ENCODE measurements around the gene MTA1. TPM values are rescaled to one million over a fixed set of nuclear protein-coding genes. Genes with fewer than 3 reads are reported as not detected.

Gene MTA1
- total and polyA plus RNA-seq, 4 donors = 16.9 to 111 (median 78.4) TPM

DNA sequence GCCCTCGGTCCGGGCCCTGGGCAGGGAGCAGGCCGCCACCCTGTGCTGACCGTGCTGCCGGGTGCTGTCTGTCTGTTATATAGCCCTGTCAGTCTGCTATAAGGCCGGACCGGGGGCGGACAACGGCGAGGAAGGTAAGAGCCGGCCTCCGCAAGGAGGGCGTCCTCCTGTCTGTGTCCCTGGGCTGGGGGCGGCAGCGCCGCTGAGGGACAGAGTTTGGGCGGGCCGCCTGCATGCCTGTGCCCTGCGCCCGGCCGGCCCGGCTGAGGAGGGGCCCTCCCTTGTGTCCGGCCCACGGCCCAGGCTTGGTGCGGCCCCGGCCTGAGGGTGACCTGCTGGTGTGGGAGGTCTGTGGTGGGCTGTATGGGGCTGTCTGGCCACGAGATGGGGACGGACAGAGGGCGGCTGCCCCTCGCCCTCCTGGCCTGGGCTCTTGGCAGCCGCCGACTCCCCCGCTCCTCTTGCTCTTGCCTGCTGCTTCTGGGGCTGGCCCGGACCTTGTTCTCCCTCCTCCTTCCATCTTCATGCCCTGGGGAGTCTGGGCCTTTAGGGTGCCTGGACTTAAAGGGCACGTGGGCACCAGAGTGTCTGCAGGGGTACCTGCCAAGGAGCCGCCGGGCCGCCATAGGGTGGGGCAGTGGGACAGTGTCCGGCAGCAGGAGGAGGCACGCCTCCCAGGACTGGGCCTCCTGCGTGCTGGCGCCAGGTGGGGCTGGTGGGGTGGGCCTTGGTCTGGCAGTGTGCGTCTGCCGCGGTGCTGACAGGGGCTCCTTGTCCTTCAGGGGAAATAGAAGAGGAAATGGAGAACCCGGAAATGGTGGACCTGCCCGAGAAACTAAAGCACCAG is 29.9 kb downstream of the MTA1 start:
- Histone ChIP-seq H3K36me3 (ENCODE audit: control insufficient read depth in 1 of 2, insufficient read depth in 2 of 2, low read length in 1 of 2) (peaks cover 0 to 2% of the 10 kb centered on the region in 2 donors), H3K4me3 (ENCODE audit: low read length in 2 of 2) (no peak overlapping the region), H3K4me1 (ENCODE audit: control insufficient read depth in 1 of 2, insufficient read depth in 2 of 2, low read length in 2 of 2) (no peaks in the 10 kb centered on the region), H3K27me3 (ENCODE audit: control insufficient read depth in 1 of 2, insufficient read depth in 2 of 2, low read length in 1 of 2) (no peaks in the 10 kb centered on the region), H3K27ac (ENCODE audit: low read depth in 1 of 2, low read length in 2 of 2) (no peak overlapping the region), H3K9me3 (ENCODE audit: control insufficient read depth, low read length) (no peaks in the 10 kb centered on the region)
- intact Hi-C loops (cut with DNase I) = loop anchor here (2.0 to 10.0 kb wide), 4 partner anchors 39 to 78 kb away; partner anchors contain the start of genes TEDC1 (in 1 of the 2) and TMEM121 (in 1 of the 2)
- WGBS, 2 donors = 88 to 91% methylated on average over 36 to 47 of the region's 47 CpGs
- peak; percentile 31 for ATAC-seq (ENCODE audit: low FRiP score)
- DNase-seq = no peak

DNA sequence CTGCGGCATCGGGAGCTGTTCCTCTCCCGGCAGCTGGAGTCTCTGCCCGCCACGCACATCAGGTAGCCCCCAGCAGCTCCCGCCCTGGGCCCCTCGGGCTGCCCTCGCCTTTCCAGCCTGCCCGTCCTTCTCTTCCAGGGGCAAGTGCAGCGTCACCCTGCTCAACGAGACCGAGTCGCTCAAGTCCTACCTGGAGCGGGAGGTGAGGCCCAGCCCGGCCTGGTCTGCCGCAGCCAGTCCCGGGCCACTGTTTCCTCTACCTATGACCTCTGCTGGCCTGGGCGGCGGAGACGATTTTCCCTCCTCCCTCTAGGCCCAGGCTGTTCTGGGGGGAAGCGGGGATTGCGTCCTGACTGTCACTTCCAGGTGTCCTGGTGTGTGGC is 30.5 kb downstream of the MTA1 start:
- DNase-seq (no peak), ATAC-seq (ENCODE audit: low FRiP score) (no peak)
- Histone ChIP-seq H3K4me1 (ENCODE audit: control insufficient read depth in 1 of 2, insufficient read depth in 2 of 2, low read length in 2 of 2) (no peaks in the 10 kb centered on the region), H3K27ac (ENCODE audit: low read depth in 1 of 2, low read length in 2 of 2) (no peak overlapping the region), H3K9me3 (ENCODE audit: control insufficient read depth, low read length) (no peaks in the 10 kb centered on the region), H3K4me3 (ENCODE audit: low read length in 2 of 2) (no peak overlapping the region), H3K27me3 (ENCODE audit: control insufficient read depth in 1 of 2, insufficient read depth in 2 of 2, low read length in 1 of 2) (no peaks in the 10 kb centered on the region), H3K36me3 (ENCODE audit: control insufficient read depth in 1 of 2, insufficient read depth in 2 of 2, low read length in 1 of 2) (peaks cover 0 to 2% of the 10 kb centered on the region in 2 donors)
- 87 to 90% methylated on average over 22 of the region's 22 CpGs for WGBS, 2 donors
- intact Hi-C loops (cut with DNase I) = no loop called here

DNA sequence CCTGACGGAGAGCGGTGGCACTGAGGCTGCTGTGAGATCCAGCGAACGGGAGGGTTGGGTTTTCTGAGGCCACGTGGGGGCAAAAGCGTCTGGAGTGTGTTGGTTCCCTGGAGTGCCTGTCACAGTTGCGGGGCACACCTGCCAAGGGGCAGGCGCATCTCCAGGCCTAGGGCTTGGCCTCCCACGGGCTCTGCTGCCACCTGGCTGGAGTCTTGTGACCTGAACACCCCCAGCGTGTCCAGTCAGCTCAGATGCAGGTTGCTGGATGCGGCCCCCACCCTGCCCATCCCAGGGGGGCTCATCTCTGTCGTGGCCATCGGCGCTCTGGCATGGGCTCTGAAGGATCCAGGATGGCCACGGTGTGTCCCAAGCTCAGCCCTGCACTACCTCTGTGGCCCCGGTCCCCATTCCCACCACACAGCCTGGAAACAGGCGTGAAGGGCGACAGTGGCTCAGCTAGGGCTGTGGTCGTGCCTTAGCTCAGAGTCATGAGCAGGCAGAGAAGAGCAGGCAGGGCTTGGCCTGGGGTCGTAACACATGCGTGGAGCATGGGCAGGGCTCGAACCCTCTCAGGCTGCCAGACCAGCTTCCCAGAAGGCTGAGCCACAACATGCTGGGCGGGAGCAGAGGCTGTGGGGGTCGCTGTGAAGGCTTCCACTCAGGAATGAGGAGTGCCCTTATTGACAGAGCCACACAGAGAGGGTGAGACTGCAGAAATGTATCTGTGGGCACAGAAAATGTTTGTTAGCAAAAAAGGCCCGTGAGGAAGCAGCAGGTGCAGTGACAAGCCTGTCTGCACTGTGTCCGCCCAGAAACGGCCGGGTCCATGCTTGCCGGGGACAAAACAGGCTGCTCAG is 31.5 kb downstream of the MTA1 start:
- no peak for ATAC-seq (ENCODE audit: low FRiP score)
- WGBS, 2 donors = 87 to 91% methylated on average over 29 of the region's 29 CpGs

DNA sequence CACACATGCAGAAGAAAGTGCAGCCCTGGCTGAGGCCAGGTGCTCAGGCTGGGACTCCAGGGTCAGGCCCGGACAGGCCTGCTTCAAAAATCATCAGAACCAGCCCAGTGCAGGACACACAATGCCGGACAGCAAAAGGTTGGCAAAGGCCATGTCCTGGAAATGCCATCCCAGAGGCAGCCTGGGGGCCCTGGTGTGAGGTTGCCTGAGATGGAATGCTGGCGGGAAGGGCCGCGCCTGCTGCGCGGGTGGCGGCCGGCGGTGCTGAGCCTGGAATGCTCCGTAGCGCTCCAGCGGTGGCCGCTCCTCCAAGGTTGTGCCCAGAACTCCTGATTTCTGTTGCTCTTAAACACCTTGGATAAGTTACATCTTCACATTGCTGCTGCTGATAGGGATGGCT is 33.3 kb downstream of the MTA1 start:
- WGBS, 2 donors = 90 to 93% methylated on average over 13 to 14 of the region's 14 CpGs
- H3K36me3 ChIP-seq (ENCODE audit: control insufficient read depth in 1 of 2, insufficient read depth in 2 of 2, low read length in 1 of 2) = peaks cover 0 to 2% of the 10 kb centered on the region in 2 donors
- intact Hi-C loops (cut with DNase I) = no loop called here

More for the DNA sequence above, 31.5 kb downstream of the MTA1 start:
- DNase-seq = no peak
- peaks cover 0 to 2% of the 10 kb centered on the region in 2 donors for H3K36me3 ChIP-seq (ENCODE audit: control insufficient read depth in 1 of 2, insufficient read depth in 2 of 2, low read length in 1 of 2)
- intact Hi-C loops (cut with DNase I) = no loop called here
- no peak overlapping the region for H3K4me3 ChIP-seq (ENCODE audit: low read length in 2 of 2)
- no peaks in the 10 kb centered on the region for H3K27me3 ChIP-seq (ENCODE audit: control insufficient read depth in 1 of 2, insufficient read depth in 2 of 2, low read length in 1 of 2)
- no peaks in the 10 kb centered on the region for H3K9me3 ChIP-seq (ENCODE audit: control insufficient read depth, low read length)
- H3K27ac ChIP-seq (ENCODE audit: low read depth in 1 of 2, low read length in 2 of 2) = no peak overlapping the region
- H3K4me1 ChIP-seq (ENCODE audit: control insufficient read depth in 1 of 2, insufficient read depth in 2 of 2, low read length in 2 of 2) = no peaks in the 10 kb centered on the region

DNA sequence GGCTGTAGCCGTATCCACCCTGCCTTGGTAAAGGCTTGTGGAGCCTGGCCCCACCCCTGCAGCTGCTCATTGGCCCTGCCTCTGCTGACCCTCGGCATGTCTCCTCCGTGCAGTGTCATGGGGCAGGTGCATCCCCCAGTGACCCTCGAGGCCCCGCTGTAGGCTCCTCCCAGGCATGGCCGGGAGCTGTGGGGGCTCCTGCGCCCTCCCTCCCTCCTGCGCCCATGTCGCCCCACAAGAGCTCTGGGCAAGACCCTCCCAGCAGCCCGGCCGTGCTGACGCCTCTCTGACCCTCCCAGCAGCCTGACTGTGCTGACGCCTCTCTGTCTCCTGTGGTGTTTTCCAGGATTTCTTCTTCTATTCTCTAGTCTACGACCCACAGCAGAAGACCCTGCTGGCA is 34.2 kb downstream of the MTA1 start:
- Histone ChIP-seq H3K9me3 (ENCODE audit: control insufficient read depth, low read length) (no peaks in the 10 kb centered on the region), H3K4me3 (ENCODE audit: low read length in 2 of 2) (no peak overlapping the region), H3K4me1 (ENCODE audit: control insufficient read depth in 1 of 2, insufficient read depth in 2 of 2, low read length in 2 of 2) (no peaks in the 10 kb centered on the region), H3K27ac (ENCODE audit: low read depth in 1 of 2, low read length in 2 of 2) (no peak overlapping the region), H3K36me3 (ENCODE audit: control insufficient read depth in 1 of 2, insufficient read depth in 2 of 2, low read length in 1 of 2) (peaks cover 0 to 2% of the 10 kb centered on the region in 2 donors), H3K27me3 (ENCODE audit: control insufficient read depth in 1 of 2, insufficient read depth in 2 of 2, low read length in 1 of 2) (no peaks in the 10 kb centered on the region)
- intact Hi-C loops (cut with DNase I) = no loop called here
- ATAC-seq (ENCODE audit: low FRiP score) (no peak), DNase-seq (no peak)
- WGBS, 2 donors = 88 to 93% methylated on average over 11 to 14 of the region's 14 CpGs

More for the DNA sequence above, 33.3 kb downstream of the MTA1 start:
- H3K4me1 ChIP-seq (ENCODE audit: control insufficient read depth in 1 of 2, insufficient read depth in 2 of 2, low read length in 2 of 2) = no peaks in the 10 kb centered on the region
- H3K4me3 ChIP-seq (ENCODE audit: low read length in 2 of 2) = no peak overlapping the region
- no peak for DNase-seq
- H3K27me3 ChIP-seq (ENCODE audit: control insufficient read depth in 1 of 2, insufficient read depth in 2 of 2, low read length in 1 of 2) = no peaks in the 10 kb centered on the region
- no peak overlapping the region for H3K27ac ChIP-seq (ENCODE audit: low read depth in 1 of 2, low read length in 2 of 2)
- ATAC-seq (ENCODE audit: low FRiP score) = no peak
- no peaks in the 10 kb centered on the region for H3K9me3 ChIP-seq (ENCODE audit: control insufficient read depth, low read length)

DNA sequence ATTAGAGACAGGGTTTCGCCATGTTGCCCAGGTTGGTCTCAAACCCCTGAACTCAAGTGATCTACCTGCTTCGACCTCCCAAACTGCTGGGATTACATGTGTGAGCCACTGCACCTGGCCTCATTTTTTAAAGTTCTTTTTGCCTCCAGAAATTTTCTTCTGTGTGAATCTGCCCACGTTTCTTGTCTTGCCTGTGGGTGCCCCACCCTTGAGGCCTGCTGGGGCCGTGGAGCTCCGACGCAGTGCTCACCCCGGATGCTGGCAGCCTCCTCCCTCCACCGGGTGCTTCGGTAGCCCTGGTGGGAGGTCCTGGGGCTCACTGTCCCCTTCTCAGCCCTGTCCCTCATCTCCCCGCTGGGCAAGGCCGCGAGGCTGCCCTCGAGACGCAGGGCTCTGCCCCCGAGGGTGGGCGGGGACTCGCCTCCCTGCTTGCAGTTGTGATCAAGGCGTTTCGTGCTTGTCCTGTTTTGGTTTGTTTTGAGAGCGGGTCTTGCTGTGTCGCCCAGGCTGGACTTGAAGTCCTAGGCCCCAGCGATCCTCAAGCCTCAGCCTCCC is 35.5 kb downstream of the MTA1 start:
- H3K36me3 ChIP-seq (ENCODE audit: control insufficient read depth in 1 of 2, insufficient read depth in 2 of 2, low read length in 1 of 2) = peaks cover 0 to 2% of the 10 kb centered on the region in 2 donors
- WGBS, 2 donors = 86 to 88% methylated on average over 22 of the region's 22 CpGs
- H3K27ac ChIP-seq (ENCODE audit: low read depth in 1 of 2, low read length in 2 of 2) = no peak overlapping the region
- H3K9me3 ChIP-seq (ENCODE audit: control insufficient read depth, low read length) = no peaks in the 10 kb centered on the region
- intact Hi-C loops (cut with DNase I) = no loop called here
- no peaks in the 10 kb centered on the region for H3K4me1 ChIP-seq (ENCODE audit: control insufficient read depth in 1 of 2, insufficient read depth in 2 of 2, low read length in 2 of 2)
- no peak overlapping the region for H3K4me3 ChIP-seq (ENCODE audit: low read length in 2 of 2)
- DNase-seq (no peak), ATAC-seq (ENCODE audit: low FRiP score) (no peak)
- H3K27me3 ChIP-seq (ENCODE audit: control insufficient read depth in 1 of 2, insufficient read depth in 2 of 2, low read length in 1 of 2) = no peaks in the 10 kb centered on the region

DNA sequence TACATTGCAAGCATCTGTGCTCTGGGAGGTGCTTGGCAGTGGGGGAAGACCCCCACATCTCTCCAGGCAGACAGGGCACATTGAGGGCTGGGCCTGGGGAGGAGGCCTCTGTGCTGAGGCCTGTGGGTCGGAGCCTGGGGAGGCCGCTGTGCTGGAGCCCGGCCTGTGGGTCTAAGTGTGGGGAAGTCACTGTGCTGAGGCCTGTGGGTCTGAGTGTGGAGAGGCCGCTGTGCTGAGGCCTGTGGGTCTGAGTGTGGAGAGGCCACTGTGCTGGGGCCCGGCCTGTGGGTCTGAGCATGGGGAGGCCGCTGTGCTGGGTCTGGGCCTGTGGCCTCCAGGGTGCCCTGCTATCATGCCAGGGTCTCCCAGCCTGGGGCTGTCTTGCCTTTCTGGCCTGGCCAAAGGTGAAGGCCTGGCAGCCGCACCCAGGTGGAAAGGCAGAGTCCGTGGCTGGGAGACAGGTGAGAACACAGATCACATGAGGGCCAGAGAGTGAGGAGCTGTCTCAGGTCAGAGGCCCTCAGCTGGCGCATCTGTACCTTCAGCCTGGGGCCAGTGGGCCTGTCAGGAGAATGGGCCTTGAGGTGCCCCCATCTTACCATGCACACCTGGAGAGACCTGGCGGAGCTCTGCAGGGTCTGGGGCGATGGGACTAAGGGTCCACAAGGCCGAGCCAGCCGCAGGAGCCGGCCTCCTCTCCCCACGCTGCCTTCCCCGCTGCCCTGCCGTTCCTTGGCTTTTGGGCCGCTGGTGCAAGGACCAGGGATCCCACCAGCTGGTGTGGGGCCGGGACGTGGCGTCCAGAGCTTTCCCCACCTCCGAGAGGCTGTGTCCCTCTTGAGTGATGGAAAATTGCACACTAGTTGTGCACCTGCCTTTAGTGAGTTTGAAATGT is 36.4 kb downstream of the MTA1 start:
- Histone ChIP-seq H3K36me3 (ENCODE audit: control insufficient read depth in 1 of 2, insufficient read depth in 2 of 2, low read length in 1 of 2) (peaks cover 0 to 2% of the 10 kb centered on the region in 2 donors), H3K27me3 (ENCODE audit: control insufficient read depth in 1 of 2, insufficient read depth in 2 of 2, low read length in 1 of 2) (no peaks in the 10 kb centered on the region), H3K4me1 (ENCODE audit: control insufficient read depth in 1 of 2, insufficient read depth in 2 of 2, low read length in 2 of 2) (no peaks in the 10 kb centered on the region), H3K4me3 (ENCODE audit: low read length in 2 of 2) (no peak overlapping the region), H3K27ac (ENCODE audit: low read depth in 1 of 2, low read length in 2 of 2) (no peak overlapping the region), H3K9me3 (ENCODE audit: control insufficient read depth, low read length) (no peaks in the 10 kb centered on the region)
- intact Hi-C loops (cut with DNase I) = no loop called here
- no peak for ATAC-seq (ENCODE audit: low FRiP score)
- WGBS, 2 donors = 89% methylated on average over 21 to 22 of the region's 22 CpGs
- DNase-seq = no peak

Data from aorta (tissue), 5 donors.